ENCODE measurements around the gene MBD4. TPM values are rescaled to one million over a fixed set of nuclear protein-coding genes. Genes with fewer than 3 reads are reported as not detected.
"Not testable (repeated sequence)": the region's sequence is repeated elsewhere in the genome, so short reads cannot be mapped to it uniquely, and the experiment has no call there.

Gene MBD4
- total and polyA plus RNA-seq, 2 donors (not counting 1 experiment from before 2014, with no cell fraction given): 95.7 to 140 TPM

GRCh38 chr3:129415378-129415777, 24.4 kb downstream of the MBD4 start:
- Mint-ChIP-seq H3K4me3 (no peak overlapping the region), H3K4me1 (peaks cover 7% of the 10 kb centered on the region), H3K9me3 (ENCODE audit: insufficient read depth) (no peaks in the 10 kb centered on the region), H3K27me3 (no peaks in the 10 kb centered on the region), H3K27ac (no peak overlapping the region)
- Histone ChIP-seq H3K4me2 (replicated peaks; ENCODE audit: low read depth, low read length, poor library complexity, severe bottlenecking) (no peak overlapping the region), H3K79me2 (ENCODE audit: control insufficient read depth, insufficient read depth, low read length) (no peaks in the 10 kb centered on the region), H4K20me1 (ENCODE audit: control insufficient read depth, insufficient read depth, low read length, poor library complexity, severe bottlenecking) (no peaks in the 10 kb centered on the region), H3K27me3 (replicated peaks in 1 of 4; ENCODE audit: control extremely low read depth in 1 of 4, control insufficient read depth in 3 of 4, insufficient read depth in 4 of 4, low read length in 3 of 4) (no peaks in the 10 kb centered on the region), H3K4me3 (ENCODE audit: control extremely low read depth in 1 of 5, extremely low read depth in 1 of 5, insufficient read depth in 1 of 5, low read depth in 2 of 5, low read length in 4 of 5) (no peak overlapping the region), H3K27ac (ENCODE audit: low read length in 2 of 2) (no peak overlapping the region), H3K36me3 (replicated peaks in 1 of 2; ENCODE audit: control extremely low read depth in 1 of 2, control insufficient read depth in 1 of 2, extremely low read depth in 1 of 2, insufficient read depth in 2 of 2, low read length in 1 of 2) (no peaks in the 10 kb centered on the region), H2AFZ (ENCODE audit: insufficient read depth, low read depth, low read length, poor library complexity, severe bottlenecking) (no peak overlapping the region), H3K4me1 (ENCODE audit: control insufficient read depth in 2 of 2, insufficient read depth in 2 of 2, low read length in 2 of 2) (no peaks in the 10 kb centered on the region), H3K9me3 (ENCODE audit: control extremely low read depth in 1 of 3, control insufficient read depth in 2 of 3, insufficient read depth in 1 of 3, low read length in 2 of 3) (peaks cover 0 to 4% (median 0%) of the 10 kb centered on the region in 3 donors), H3K9ac (ENCODE audit: low read length) (no peak overlapping the region)
- WGBS (ENCODE audit: insufficient coverage): 39% methylated on average over 2 of the region's 3 CpGs
- CTCF ChIA-PET: no interaction called here
- no peak for DNase-seq
- no peak for ATAC-seq (ENCODE audit: low read depth)
- intact Hi-C loops (cut with micrococcal nuclease): no loop called here
- POLR2A ChIA-PET: no interaction called here
- no peak for TF ChIP-seq CTCF (IDR thresholded peaks at IDR 0.05)

GRCh38 chr3:129413687-129414506, 25.9 kb downstream of the MBD4 start:
- H3K4me1 ChIP-seq (ENCODE audit: control insufficient read depth in 2 of 2, insufficient read depth in 2 of 2, low read length in 2 of 2): peaks cover 0 to 8% of the 10 kb centered on the region in 2 donors
- H3K4me1 Mint-ChIP-seq: peaks cover 12% of the 10 kb centered on the region
- POLR2A ChIA-PET: no interaction called here
- H3K4me3 Mint-ChIP-seq: no peak overlapping the region
- no peak overlapping the region for H3K27ac ChIP-seq (ENCODE audit: low read length in 2 of 2)
- H2AFZ ChIP-seq (ENCODE audit: insufficient read depth, low read depth, low read length, poor library complexity, severe bottlenecking): no peak overlapping the region
- H3K9me3 Mint-ChIP-seq (ENCODE audit: insufficient read depth): no peaks in the 10 kb centered on the region
- H3K9ac ChIP-seq (ENCODE audit: low read length): no peak overlapping the region
- H3K79me2 ChIP-seq (ENCODE audit: control insufficient read depth, insufficient read depth, low read length): no peaks in the 10 kb centered on the region
- no peaks in the 10 kb centered on the region for H3K27me3 ChIP-seq (replicated peaks in 1 of 4; ENCODE audit: control extremely low read depth in 1 of 4, control insufficient read depth in 3 of 4, insufficient read depth in 4 of 4, low read length in 3 of 4)
- WGBS (ENCODE audit: insufficient coverage): 82% methylated on average over 1 of the region's 4 CpGs
- CTCF ChIA-PET: interaction anchor here (1.4 to 1.7 kb wide), 2 partner anchors 14 to 31 kb away, joined by 3 to 6 read pairs; no protein-coding TSS in a partner anchor
- peak overlapping the region; percentile 22 for H3K27ac Mint-ChIP-seq
- TF ChIP-seq EZH2 (IDR thresholded peaks at IDR 0.05; ENCODE audit: borderline replicate concordance, insufficient read depth, low read depth, low read length, poor library complexity, severe bottlenecking) (no peak), CTCF (IDR thresholded peaks at IDR 0.05) (no peak)
- H3K36me3 ChIP-seq (replicated peaks in 1 of 2; ENCODE audit: control extremely low read depth in 1 of 2, control insufficient read depth in 1 of 2, extremely low read depth in 1 of 2, insufficient read depth in 2 of 2, low read length in 1 of 2): no peaks in the 10 kb centered on the region
- H3K4me3 ChIP-seq (ENCODE audit: control extremely low read depth in 1 of 5, extremely low read depth in 1 of 5, insufficient read depth in 1 of 5, low read depth in 2 of 5, low read length in 4 of 5): no peak overlapping the region
- H3K9me3 ChIP-seq (ENCODE audit: control extremely low read depth in 1 of 3, control insufficient read depth in 2 of 3, insufficient read depth in 1 of 3, low read length in 2 of 3): peaks cover 0 to 4% (median 0%) of the 10 kb centered on the region in 3 donors
- DNase-seq: no peak
- intact Hi-C loops (cut with micrococcal nuclease): no loop called here
- H3K4me2 ChIP-seq (replicated peaks; ENCODE audit: low read depth, low read length, poor library complexity, severe bottlenecking): no peak overlapping the region
- H4K20me1 ChIP-seq (ENCODE audit: control insufficient read depth, insufficient read depth, low read length, poor library complexity, severe bottlenecking): no peaks in the 10 kb centered on the region
- peak; percentile 76 for ATAC-seq (ENCODE audit: low read depth)
- H3K27me3 Mint-ChIP-seq: no peaks in the 10 kb centered on the region

GRCh38 chr3:129413238-129413637, 26.5 kb downstream of the MBD4 start:
- POLR2A ChIA-PET; H3K4me2 ChIP-seq (replicated peaks; ENCODE audit: low read depth, low read length, poor library complexity, severe bottlenecking); intact Hi-C loops (cut with micrococcal nuclease): not testable (repeated sequence)

More at GRCh38 chr3:129413238-129413637, 26.5 kb downstream of the MBD4 start:
- Mint-ChIP-seq H3K4me1 (peaks cover 14% of the 10 kb centered on the region), H3K27ac (peak overlapping the region; percentile 3)
- not testable (repeated sequence) for H4K20me1 ChIP-seq (ENCODE audit: control insufficient read depth, insufficient read depth, low read length, poor library complexity, severe bottlenecking); H3K36me3 ChIP-seq (replicated peaks in 1 of 2; ENCODE audit: control extremely low read depth in 1 of 2, control insufficient read depth in 1 of 2, extremely low read depth in 1 of 2, insufficient read depth in 2 of 2, low read length in 1 of 2); H2AFZ ChIP-seq (ENCODE audit: insufficient read depth, low read depth, low read length, poor library complexity, severe bottlenecking); H3K9me3 ChIP-seq (ENCODE audit: control extremely low read depth in 1 of 3, control insufficient read depth in 2 of 3, insufficient read depth in 1 of 3, low read length in 2 of 3); ATAC-seq (ENCODE audit: low read depth); H3K4me3 Mint-ChIP-seq; H3K4me1 ChIP-seq (ENCODE audit: control insufficient read depth in 2 of 2, insufficient read depth in 2 of 2, low read length in 2 of 2); H3K9ac ChIP-seq (ENCODE audit: low read length); H3K27me3 ChIP-seq (replicated peaks in 1 of 4; ENCODE audit: control extremely low read depth in 1 of 4, control insufficient read depth in 3 of 4, insufficient read depth in 4 of 4, low read length in 3 of 4); H3K9me3 Mint-ChIP-seq (ENCODE audit: insufficient read depth); H3K27ac ChIP-seq (ENCODE audit: low read length in 2 of 2); H3K4me3 ChIP-seq (ENCODE audit: control extremely low read depth in 1 of 5, extremely low read depth in 1 of 5, insufficient read depth in 1 of 5, low read depth in 2 of 5, low read length in 4 of 5); DNase-seq; H3K79me2 ChIP-seq (ENCODE audit: control insufficient read depth, insufficient read depth, low read length); H3K27me3 Mint-ChIP-seq
- WGBS (ENCODE audit: insufficient coverage): 80% methylated on average over 1 of the region's 3 CpGs
- CTCF ChIA-PET: interaction anchor here (1.7 kb wide), 1 partner anchor 13 kb away, joined by 6 read pairs; no protein-coding TSS in a partner anchor
